ENCODE results near the gene UBE2I.
"Not testable (repeated sequence)": the region's sequence is repeated elsewhere in the genome, so short reads cannot be mapped to it uniquely, and the experiment has no call there.

Gene UBE2I

GRCh38 chr16:1308977-1309885 is at the start of gene UBE2I:
TSS of gene UBE2I (plus strand) at chr16:1309636. CDS start at chr16:1314031, 4,395 bp downstream.
- DNase-seq (ENCODE audit: low spot score): peak; percentile 99

- DNase-seq (ENCODE audit: low spot score): no peak
These were observed 49.7 kb upstream of the UBE2I start for GRCh38 chr16:1259760-1260068.

GRCh38 chr16:1260101-1260680 is 49.2 kb upstream of the UBE2I start:
- DNase-seq (ENCODE audit: low spot score): no peak

- DNase-seq (ENCODE audit: low spot score): no peak
These were observed 48.1 kb upstream of the UBE2I start for GRCh38 chr16:1261131-1261892.

- no peak for DNase-seq (ENCODE audit: low spot score)
These were observed 47.1 kb upstream of the UBE2I start for GRCh38 chr16:1262210-1262845.

DNA sequence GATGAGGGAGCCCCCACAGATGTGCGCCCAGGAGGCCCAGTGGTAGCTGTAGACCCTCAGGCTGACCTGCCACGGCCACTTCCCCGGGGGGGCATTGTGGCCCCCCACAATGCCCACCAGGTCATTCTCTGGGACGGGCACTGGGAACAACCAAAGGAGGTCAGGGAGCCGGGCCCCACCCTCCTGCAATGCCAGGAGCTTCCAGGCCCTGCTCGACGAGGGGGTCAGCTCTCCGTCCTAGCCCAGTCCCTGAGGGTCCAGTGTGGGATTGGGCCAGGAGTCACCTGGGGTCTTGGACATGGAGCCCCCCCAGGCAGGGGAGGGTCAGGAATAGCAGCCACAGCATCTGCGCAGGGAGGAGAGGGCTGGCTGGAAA is 46.6 kb upstream of the UBE2I start:
- no peak for DNase-seq (ENCODE audit: low spot score)

DNA sequence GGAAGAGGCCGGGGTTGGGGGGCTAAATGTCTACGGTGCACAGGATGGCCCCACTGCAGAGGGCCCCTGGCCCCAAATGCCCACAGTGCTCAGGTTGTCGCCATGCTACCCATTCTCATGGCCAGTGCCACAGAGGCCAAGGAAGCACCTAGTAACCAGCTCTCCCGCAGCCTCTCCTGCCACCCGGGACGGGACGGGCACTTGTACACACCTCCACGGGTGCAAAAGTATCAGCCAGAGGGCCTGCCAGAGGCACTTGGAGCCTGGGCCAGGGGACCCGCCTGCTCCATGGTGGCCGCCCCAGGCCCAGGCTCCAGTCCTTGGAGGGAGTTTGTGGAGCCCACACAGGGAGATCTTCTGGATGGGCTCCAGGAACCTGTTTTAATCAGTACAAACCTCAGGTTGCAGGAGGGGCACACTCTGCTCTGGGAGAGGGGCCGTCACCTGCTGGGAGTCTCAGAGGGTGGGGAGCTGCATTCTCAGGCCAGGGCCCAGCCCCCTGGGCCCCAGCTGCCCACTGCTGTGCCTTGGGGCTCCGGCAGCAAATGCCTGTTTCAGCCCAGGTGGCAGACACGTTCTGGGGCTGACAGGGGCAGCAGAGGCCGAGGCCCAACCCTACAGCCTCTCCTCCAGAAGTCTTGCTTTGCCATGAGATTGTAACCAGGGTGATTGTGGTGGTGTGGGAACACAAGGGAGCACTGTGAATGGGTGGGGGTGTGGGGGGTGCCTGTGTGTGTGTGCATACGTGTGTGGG is 45.7 kb upstream of the UBE2I start:
- no peak for DNase-seq (ENCODE audit: low spot score)

DNA sequence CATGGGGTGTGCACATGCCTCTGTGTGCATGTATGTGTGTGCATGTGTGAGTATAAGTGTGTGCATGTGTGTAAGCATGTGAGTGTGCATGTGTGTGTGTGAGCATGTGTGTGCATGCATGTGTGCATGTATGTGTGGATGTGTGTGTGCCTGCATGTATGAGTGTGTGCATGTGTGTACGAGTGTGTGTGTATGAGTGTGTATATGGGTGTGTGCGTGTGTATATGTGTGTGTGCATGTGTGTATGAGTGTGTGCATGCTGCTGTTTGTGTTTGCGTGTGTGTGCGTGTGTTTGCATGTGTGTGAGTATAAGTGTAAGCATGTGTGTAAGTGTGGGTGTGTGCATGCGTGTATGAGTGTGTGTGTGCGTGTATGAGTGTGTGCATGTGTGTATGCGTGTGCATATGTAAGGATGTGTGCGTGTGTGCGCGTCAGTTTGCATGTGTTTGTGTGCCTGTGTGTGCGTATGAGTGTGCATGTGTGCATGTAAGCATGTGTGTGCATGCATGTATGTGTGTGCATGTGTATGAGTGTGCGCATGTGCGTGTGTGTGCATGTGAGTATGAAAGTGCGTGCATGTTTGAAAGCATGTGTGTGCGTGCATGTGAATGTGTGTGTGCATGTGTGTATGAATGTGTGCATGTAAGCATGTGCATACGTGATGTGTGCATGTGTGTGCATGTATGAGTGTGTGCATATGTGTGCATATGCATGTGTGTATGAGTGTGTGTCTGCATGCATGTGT is 44.9 kb upstream of the UBE2I start:
- DNase-seq (ENCODE audit: low spot score): no peak

DNA sequence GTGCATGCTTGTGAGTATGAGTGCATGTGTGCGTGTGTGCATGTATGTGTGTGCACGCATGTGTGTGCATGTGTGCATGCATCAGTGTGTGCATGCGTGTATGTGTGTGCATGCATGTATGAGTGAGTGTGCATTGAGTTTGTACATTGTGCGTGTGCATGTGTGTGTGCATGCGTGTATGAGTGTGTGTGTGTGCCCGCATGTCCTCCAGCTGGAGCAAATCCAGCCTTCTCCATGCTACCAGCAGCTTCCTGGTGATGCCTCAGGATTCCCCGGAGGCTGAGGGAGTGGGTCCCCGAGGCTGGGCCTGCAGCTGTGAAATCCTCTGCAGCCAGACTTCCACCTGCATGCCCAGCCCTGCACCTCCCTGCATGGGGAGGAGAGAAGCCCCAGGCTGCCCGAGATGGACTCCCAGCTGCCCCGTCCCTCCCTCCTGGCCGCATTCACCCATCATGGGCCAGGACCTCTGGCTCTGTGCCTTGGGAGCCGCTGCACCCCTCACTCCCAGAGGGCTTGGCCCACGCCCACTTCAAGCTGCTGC is 44.3 kb upstream of the UBE2I start:
- DNase-seq (ENCODE audit: low spot score): no peak

DNA sequence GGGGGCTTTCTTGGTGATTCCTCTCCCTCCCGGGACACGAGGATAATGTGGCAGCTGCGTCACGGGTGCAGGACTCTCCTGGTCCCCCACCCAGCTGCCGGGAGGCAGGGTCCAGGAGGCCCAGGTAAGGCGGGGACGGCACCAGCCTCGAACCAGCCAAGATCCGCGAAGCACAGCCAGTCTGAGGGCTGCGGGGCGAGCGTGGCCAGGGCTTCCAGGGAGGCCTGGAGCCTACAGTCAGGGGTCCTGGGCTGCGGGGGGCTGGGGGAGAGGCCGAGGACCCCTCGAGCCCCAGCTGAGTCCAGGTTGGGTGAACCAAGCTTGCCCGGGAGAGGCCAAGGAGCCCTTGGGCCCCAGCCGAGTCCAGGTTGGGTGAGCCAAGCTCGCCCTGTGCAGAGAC is 43.6 kb upstream of the UBE2I start:
- DNase-seq (ENCODE audit: low spot score): no peak

DNA sequence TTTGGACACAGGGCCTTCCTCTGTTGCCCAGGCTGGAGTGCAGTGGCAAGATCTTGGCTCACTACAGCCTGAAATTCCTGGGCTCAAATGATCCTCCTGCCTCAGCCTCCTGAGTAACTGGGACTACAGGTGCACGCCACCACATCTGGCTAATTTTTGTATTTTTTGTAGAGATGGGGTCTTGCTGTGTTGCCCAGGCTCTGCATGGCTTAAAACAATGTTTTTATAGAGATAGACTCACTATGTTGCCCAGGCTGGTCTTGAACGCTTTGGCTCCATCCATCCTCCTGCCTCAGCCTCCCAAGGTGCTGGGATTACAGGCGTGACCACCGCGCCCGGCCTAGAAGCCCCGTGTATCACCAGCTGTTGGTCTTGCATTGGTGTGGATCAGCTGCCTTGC is 40.0 kb upstream of the UBE2I start:
- not testable (repeated sequence) for DNase-seq (ENCODE audit: low spot score)

GRCh38 chr16:1271380-1271723 is 38.1 kb upstream of the UBE2I start:
- DNase-seq (ENCODE audit: low spot score): no peak

- not testable (repeated sequence) for DNase-seq (ENCODE audit: low spot score)
These were observed 37.6 kb upstream of the UBE2I start for GRCh38 chr16:1271724-1272413.

DNA sequence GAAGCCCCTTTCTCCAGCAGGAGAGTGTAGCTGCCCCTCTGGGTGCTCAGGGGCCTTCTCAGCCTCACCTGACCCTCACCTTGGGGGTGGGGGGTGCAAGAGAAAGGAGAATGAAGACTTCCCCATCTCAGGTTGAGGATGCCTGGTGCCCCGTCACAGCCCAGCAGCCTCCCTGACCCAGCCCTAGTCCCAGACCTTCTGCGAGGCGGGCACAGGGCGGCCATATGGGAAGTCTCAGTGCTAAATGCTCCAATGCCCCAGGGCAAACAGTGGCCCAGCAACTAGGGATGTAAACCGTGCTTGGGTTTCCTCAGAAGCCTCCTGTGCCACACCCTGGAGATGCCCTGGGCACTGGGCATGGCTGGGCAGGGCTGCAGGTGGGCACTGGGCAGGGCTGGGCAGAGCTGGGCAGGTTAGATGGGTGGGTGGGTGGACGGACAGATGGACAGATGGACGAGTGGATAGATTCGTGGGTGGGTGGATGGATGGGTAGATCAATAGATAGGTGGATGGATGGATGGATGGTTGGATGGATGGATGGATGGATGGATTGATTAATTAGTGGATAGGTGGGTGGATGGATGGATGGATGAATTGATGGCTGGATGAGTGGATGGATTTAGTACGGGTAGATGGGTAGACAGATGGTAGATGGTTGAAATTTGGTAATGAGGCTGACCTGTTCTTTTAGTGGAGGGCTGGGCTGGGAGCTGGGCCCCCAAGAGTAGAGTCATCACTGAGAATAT is 36.8 kb upstream of the UBE2I start:
- no peak for DNase-seq (ENCODE audit: low spot score)

DNA sequence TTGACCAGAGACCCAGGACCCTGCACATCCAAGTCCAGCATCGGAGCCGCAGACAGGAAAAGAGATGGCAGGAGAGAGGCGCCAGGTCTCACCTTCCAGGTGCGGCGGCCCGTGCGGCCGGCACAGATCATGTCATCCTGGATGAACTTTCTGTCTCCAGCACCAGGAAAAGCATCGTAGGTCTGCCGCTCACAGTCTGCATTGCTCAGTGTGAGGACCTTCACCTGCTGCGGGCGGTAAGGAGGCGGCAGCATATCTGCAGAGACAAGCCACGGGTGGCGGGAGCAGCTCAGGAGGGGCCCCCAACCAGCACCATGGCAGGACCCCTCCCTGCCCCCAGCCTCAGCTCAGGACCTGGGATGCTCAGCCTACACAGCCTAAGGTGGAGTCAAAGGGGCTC is 35.6 kb upstream of the UBE2I start:
- no peak for DNase-seq (ENCODE audit: low spot score)

GRCh38 chr16:1274767-1275166 is 34.7 kb upstream of the UBE2I start:
- DNase-seq (ENCODE audit: low spot score): no peak

GRCh38 chr16:1275791-1276579 is 33.5 kb upstream of the UBE2I start:
- DNase-seq (ENCODE audit: low spot score): no peak

DNA sequence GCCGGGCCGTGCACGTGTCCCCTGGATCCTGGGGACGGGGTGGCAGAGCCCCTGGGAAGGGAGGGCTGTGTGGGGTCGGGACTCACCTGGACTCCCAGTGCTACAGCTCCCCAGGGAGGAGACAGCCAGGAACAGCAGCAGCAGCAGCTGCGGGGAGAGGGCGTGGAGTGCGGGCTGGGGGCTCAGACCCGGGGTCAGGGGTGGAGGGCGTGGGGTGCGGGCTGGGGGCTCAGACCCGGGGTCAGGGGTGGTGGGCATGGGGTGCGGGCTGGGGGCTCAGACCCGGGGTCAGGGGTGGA is 32.9 kb upstream of the UBE2I start:
- no peak for DNase-seq (ENCODE audit: low spot score)

DNA sequence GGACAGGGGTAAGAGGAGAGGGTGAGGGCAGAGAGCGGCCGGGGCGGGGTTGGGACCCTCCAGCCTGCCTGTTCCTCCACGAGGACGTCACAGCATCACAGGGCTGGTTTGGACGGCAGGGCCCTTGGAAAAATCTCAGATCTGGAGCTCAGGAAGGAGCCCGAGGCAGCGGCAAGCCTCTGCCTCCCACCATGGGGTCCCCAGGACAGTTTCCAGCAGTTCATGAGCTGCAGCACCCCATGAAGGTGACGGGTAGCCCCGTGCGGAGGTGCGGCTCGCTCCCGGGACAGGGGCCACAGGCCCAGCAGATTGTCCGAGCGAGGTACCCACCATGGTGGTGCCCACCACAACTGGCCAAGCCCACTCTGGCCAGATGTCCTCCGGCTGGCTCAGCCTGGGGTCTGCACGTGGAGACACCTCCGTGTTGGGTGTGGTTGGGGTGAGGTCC is 32.3 kb upstream of the UBE2I start:
- DNase-seq (ENCODE audit: low spot score): no peak
